Stomach (tissue), 9 donors: Measurements from ENCODE around the gene CBX8. TPM values are rescaled to one million over a fixed set of nuclear protein-coding genes. Genes with fewer than 3 reads are reported as not detected.
A peak's percentile ranks its signal among the peaks of the same experiment; 100 is the strongest.

Experiments
- DNase-seq, 2 donors: peaks; one replicate each; pipeline versions ENCODE4 v3.0.0 to v3.0.0-alpha.2; 2013 to 2019
- H3K27ac ChIP-seq, 5 donors: fragments of 200-600 bp in 4 of 5; sonication (generic) in 4 of 5; one replicate each; pipeline ENCODE4 v1.5.1; 2013 to 2019; ENCODE audit warnings: mild to moderate bottlenecking in 1 of 5, moderate library complexity in 1 of 5
- H3K27me3 ChIP-seq, 3 donors: fragments of 200-600 bp; sonication (generic); one replicate each; pipeline ENCODE4 v1.5.1; 2017 to 2019; ENCODE audit warnings: mixed run types in 1 of 3
- H3K36me3 ChIP-seq, 4 donors: fragments of 200-600 bp; sonication (generic); 1 replicate in 3 of 4; 2 replicates in 1 of 4; pipeline ENCODE4 v1.5.1; 2016 to 2019
- H3K4me1 ChIP-seq, 4 donors: fragments of 200-600 bp; sonication (generic); one replicate each; pipeline ENCODE4 v1.5.1; 2016 to 2019
- H3K4me3 ChIP-seq, 4 donors: fragments of 200-600 bp; sonication (generic) in 3 of 4; one replicate each; pipeline ENCODE4 v1.5.1; 2016 to 2019; ENCODE audit warnings: mild to moderate bottlenecking in 1 of 4
- H3K9me3 ChIP-seq, 4 donors: fragments of 200-600 bp; sonication (generic); one replicate each; pipeline ENCODE4 v1.5.1; 2016 to 2019
- CTCF ChIP-seq, 7 experiments: fragments of 450-650 bp in 4 of 7; fragments of 200-600 bp in 3 of 7; sonication (generic) in 3 of 7; IDR thresholded peaks; one replicate each; pipeline ENCODE4 v1.5.1; 2016 to 2019; ENCODE audit warnings: antibody characterized with exemption in 7 of 7, control low read depth in 2 of 7, mild to moderate bottlenecking in 1 of 7
- EP300 ChIP-seq: sonication (generic); formaldehyde crosslinking; IDR thresholded peaks from one replicate; pipeline ENCODE4 v1.6.1; 2017; ENCODE audit warnings: antibody characterized with exemption
- POLR2A ChIP-seq, 4 donors: fragments of 450-650 bp; IDR thresholded peaks; one replicate each; pipeline ENCODE4 v1.6.1; 2016; ENCODE audit warnings: antibody characterized with exemption in 4 of 4, control low read depth in 2 of 4, mild to moderate bottlenecking in 1 of 4, moderate library complexity in 1 of 4
- POLR2AphosphoS5 ChIP-seq, 3 donors: sonication (generic); formaldehyde crosslinking; IDR thresholded peaks; one replicate each; pipeline ENCODE4 v1.6.1; 2016; ENCODE audit warnings: antibody characterized with exemption in 3 of 3
- WGBS, 5 donors: extraction: QIAGEN DNeasy Blood & Tissue Kit in 3 of 5; methylation state at CpG; one replicate each; pipeline versions ENCODE4 v1.1.5 to v1.1.7; 2013 to 2018; 5-methylcytosine and 5-hydroxymethylcytosine counted together
- intact Hi-C: fragments of 100-400 bp; cut with DNase I; formaldehyde crosslinking; loops from one replicate; pipeline ENCODE4 v1.15.1; 2023; ENCODE audit warnings: low total_unique reads
- polyA plus RNA-seq, 3 donors: library from polyadenylated mRNA; stranded (reverse); fragments of 200-250 nt; gene quantifications; one replicate each; pipeline ENCODE4 v1.2.3, GENCODE V29; 2013
- total RNA-seq, 5 donors: library from RNA; depleted of rRNA; stranded (reverse); fragments of >200 nt; gene quantifications; one replicate each; pipeline versions ENCODE4 v1.1.0 to v1.2.3, GENCODE V29; 2014 to 2016
- donor health status: healthy with polysubstance abuse.
- donor health status: Bipolar disorder and iron deficiency.
- donor health status: healthy.

The CBX8 gene
- total and polyA plus RNA-seq, 8 donors: 0.76 to 140 (median 3.1) TPM; not detected in 2

DNA sequence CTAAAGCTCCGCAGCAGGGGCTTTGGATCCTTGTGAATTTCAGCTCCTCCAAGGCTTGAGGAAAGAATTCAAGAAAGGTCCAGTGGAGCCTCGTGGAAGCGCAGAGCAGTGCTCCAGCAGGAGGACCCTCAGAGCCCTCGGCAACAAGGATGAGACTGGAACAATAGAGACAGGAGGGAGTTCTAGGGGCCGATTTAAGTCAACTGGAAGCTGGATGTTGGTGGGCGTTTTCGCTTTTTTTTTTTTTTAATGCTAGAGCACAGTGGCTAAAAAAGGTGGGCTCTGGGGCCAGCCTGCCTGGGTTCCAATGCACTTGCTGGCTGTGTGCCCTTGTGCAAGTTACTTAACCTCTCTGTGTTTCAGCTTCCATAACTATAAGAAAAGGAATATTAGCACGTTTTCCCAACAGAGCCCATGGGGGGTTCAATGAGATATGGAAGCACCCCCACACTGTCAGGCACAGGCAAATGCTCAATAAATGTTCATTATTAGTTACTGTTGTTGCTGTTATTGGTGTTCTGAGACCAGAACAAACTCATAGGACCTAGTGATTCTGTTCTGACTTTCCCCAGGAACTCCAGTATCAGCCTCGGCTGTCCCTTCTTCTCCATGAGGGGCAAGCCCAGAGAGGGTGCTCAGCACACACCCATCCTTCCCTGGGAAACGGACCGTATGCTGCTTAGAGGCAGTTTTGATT lies 5.3 kb upstream of the CBX8 start:
- TF ChIP-seq POLR2A (IDR thresholded peaks at IDR 0.05): no peak
- TF ChIP-seq CTCF (IDR thresholded peaks at IDR 0.05): no peak
- TF ChIP-seq POLR2AphosphoS5 (IDR thresholded peaks at IDR 0.05): no peak
- H3K9me3 ChIP-seq: no peaks in the 10 kb centered on the region
- WGBS, 5 donors: 10 to 17% (median 15%) methylated on average over 11 of the region's 11 CpGs
- intact Hi-C loops: loop anchor here (10.0 kb wide), 2 partner anchors 113 to 193 kb away; no protein-coding TSS in a partner anchor
- H3K27ac ChIP-seq: no peak overlapping the region
- peaks cover 34 to 72% (median 67%) of the 10 kb centered on the region in 4 donors for H3K4me1 ChIP-seq
- H3K27me3 ChIP-seq: peaks cover 86 to 99% (median 98%) of the 10 kb centered on the region in 3 donors
- DNase-seq: no peak
- H3K36me3 ChIP-seq: no peaks in the 10 kb centered on the region
- H3K4me3 ChIP-seq: peak overlapping the region in 1 of 4 donors; percentile 31

- peak; percentile 56 to 69 for DNase-seq
- no peak for TF ChIP-seq POLR2A (IDR thresholded peaks at IDR 0.05)
- no peak for TF ChIP-seq CTCF (IDR thresholded peaks at IDR 0.05)
- TF ChIP-seq POLR2AphosphoS5 (IDR thresholded peaks at IDR 0.05): no peak
- no peak for TF ChIP-seq EP300
- H3K27me3 ChIP-seq: peaks cover 78 to 91% (median 90%) of the 10 kb centered on the region in 3 donors
- intact Hi-C loops: loop anchor here (10.0 kb wide), 2 partner anchors 113 to 193 kb away; no protein-coding TSS in a partner anchor
- H3K4me3 ChIP-seq: peak overlapping the region in 3 of 4 donors; percentile 14 to 42 (median 20)
- no peaks in the 10 kb centered on the region for H3K36me3 ChIP-seq
- WGBS, 5 donors: 4 to 6% (median 5%) methylated on average over 32 to 52 of the region's 52 CpGs
- H3K9me3 ChIP-seq: no peaks in the 10 kb centered on the region
- H3K27ac ChIP-seq: no peak overlapping the region
- H3K4me1 ChIP-seq: peaks cover 34 to 74% (median 71%) of the 10 kb centered on the region in 4 donors
Measured at GRCh38 chr17:79801156-79802038, 4.5 kb upstream of the CBX8 start.

GRCh38 chr17:79800325-79801155 lies 3.7 kb upstream of the CBX8 start:
- peaks cover 34 to 83% (median 78%) of the 10 kb centered on the region in 4 donors for H3K4me1 ChIP-seq
- peak in 1 of 2 donors; percentile 82 for DNase-seq
- intact Hi-C loops: loop anchor here (10.0 kb wide), 2 partner anchors 114 to 194 kb away; no protein-coding TSS in a partner anchor

More at GRCh38 chr17:79800325-79801155, 3.7 kb upstream of the CBX8 start:
- 0 to 3% (median 2%) methylated on average over 36 to 44 of the region's 44 CpGs for WGBS, 5 donors
- H3K27me3 ChIP-seq: peaks cover 74 to 83% (median 82%) of the 10 kb centered on the region in 3 donors
- no peak overlapping the region for H3K27ac ChIP-seq
- H3K36me3 ChIP-seq: no peaks in the 10 kb centered on the region
- peak overlapping the region in 3 of 4 donors; percentile 14 to 42 (median 20) for H3K4me3 ChIP-seq
- TF ChIP-seq POLR2AphosphoS5 (IDR thresholded peaks at IDR 0.05) (no peak), CTCF (IDR thresholded peaks at IDR 0.05) (no peak), POLR2A (IDR thresholded peaks at IDR 0.05) (no peak), EP300 (no peak)
- H3K9me3 ChIP-seq: no peaks in the 10 kb centered on the region
